Smooth muscle cell (in vitro differentiated cells): ENCODE results near the gene C6orf89. TPM values are rescaled to one million over a fixed set of nuclear protein-coding genes. Genes with fewer than 3 reads are reported as not detected.
A peak's percentile ranks its signal among the peaks of the same experiment; 100 is the strongest.

ENCODE experiments used
- DNase-seq: peaks from one replicate; lab custom pipeline; 2025; ENCODE audit not compliant: unreplicated experiment; lab: John Stamatoyannopoulos, UW
- H2AFZ ChIP-seq: fragments of 200-600 bp; sonication (generic); 2 replicates; pipeline ENCODE4 v1.6.0; 2016; ENCODE audit warnings: antibody characterized with exemption, low read depth, mild to moderate bottlenecking
- H3F3A ChIP-seq: fragments of 200-600 bp; sonication (generic); 2 replicates; pipeline ENCODE4 v1.6.0; 2017; ENCODE audit warnings: antibody characterized with exemption, low read depth
- H3K27ac ChIP-seq: fragments of 200-600 bp; sonication (generic); 2 replicates; pipeline ENCODE4 v1.5.1; 2016; ENCODE audit warnings: low read depth, mild to moderate bottlenecking
- H3K27me3 ChIP-seq: fragments of 200-600 bp; sonication (generic); 2 replicates; pipeline ENCODE4 v1.6.1; 2016; ENCODE audit warnings: low read depth, mild to moderate bottlenecking
- H3K36me3 ChIP-seq: fragments of 200-600 bp; sonication (generic); 2 replicates; pipeline ENCODE4 v1.5.1; 2016; ENCODE audit warnings: low read depth
- H3K4me1 ChIP-seq: fragments of 200-600 bp; sonication (generic); 2 replicates; pipeline ENCODE4 v1.5.1; 2016; ENCODE audit warnings: low read depth
- H3K4me2 ChIP-seq: fragments of 200-600 bp; sonication (generic); 2 replicates; pipeline ENCODE4 v1.6.0; 2016; ENCODE audit warnings: mild to moderate bottlenecking
- H3K4me3 ChIP-seq: fragments of 200-600 bp; sonication (generic); 2 replicates; pipeline ENCODE4 v1.5.1; 2016; ENCODE audit warnings: mild to moderate bottlenecking
- H3K79me2 ChIP-seq: fragments of 200-600 bp; sonication (generic); 2 replicates; pipeline ENCODE4 v1.6.0; 2016; ENCODE audit warnings: low read depth, mild to moderate bottlenecking
- H3K9ac ChIP-seq: fragments of 200-600 bp; sonication (generic); 2 replicates; pipeline ENCODE4 v1.6.0; 2016; ENCODE audit warnings: low read depth
- H3K9me3 ChIP-seq: fragments of 200-600 bp; sonication (generic); replicated peaks from 2 replicates; pipeline ENCODE4 v1.5.1; 2016; ENCODE audit warnings: low read depth
- H4K20me1 ChIP-seq: fragments of 200-600 bp; sonication (generic); 2 replicates; pipeline ENCODE4 v1.6.0; 2016; ENCODE audit warnings: low read depth
- CTCF ChIP-seq: fragments of 200-600 bp; sonication (generic); IDR thresholded peaks from 2 replicates; pipeline ENCODE4 v1.5.1; 2017; ENCODE audit warnings: borderline replicate concordance, mild to moderate bottlenecking, antibody characterized with exemption; ENCODE audit not compliant: insufficient read depth, poor library complexity, severe bottlenecking
- WGBS: methylation state at CpG from one replicate; pipeline ENCODE4 v1.1.7; 2016; ENCODE audit warnings: low lambda C conversion rate; 5-methylcytosine and 5-hydroxymethylcytosine counted together
- polyA plus RNA-seq: library from polyadenylated mRNA; unstranded; fragments of >200 nt; fragmentation: Nextera tagmentation; extraction: Ambion mirVana; gene quantifications from 2 replicates; pipeline ENCODE4 v1.2.1, GENCODE V29; 2016
- total RNA-seq: library from RNA; depleted of rRNA; stranded (reverse); fragments of >200 nt; gene quantifications from 2 replicates; pipeline ENCODE4 v1.2.3, GENCODE V29; 2014

C6orf89 gene
- total and polyA plus RNA-seq, 2 experiments from 2014 or later, result 44.6 to 45.7 TPM

DNA sequence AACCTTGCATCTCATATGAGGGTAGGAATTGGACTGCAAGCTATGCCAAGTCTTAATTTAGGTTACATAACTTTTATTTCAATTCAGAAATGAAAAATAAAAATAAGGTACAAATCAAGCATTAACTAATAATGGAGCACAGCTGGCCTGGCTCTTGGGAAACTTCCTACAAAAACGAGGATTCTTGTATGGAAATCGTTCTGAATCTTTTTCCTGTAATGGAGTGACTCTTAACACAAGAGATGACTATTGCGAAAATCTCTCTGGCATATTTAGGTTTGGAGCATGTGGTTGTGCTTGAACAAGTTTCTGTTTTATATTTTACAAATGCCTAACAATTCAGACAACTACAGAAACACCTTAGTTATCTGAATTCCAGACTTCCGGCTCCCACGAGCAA lies 34.8 kb downstream of the C6orf89 start:
- no peak for TF ChIP-seq CTCF
- Histone ChIP-seq H3K27ac (peak overlapping the region; percentile 19), H3K4me3 (no peak overlapping the region), H3K4me2 (no peak overlapping the region), H2AFZ (no peak overlapping the region), H3F3A (peaks cover 12% of the 10 kb centered on the region), H3K27me3 (no peaks in the 10 kb centered on the region), H3K9ac (no peak overlapping the region), H3K36me3 (no peaks in the 10 kb centered on the region), H3K9me3 (no peaks in the 10 kb centered on the region), H4K20me1 (no peaks in the 10 kb centered on the region), H3K4me1 (peaks cover 30% of the 10 kb centered on the region), H3K79me2 (no peaks in the 10 kb centered on the region)
- no peak for DNase-seq
- 79% methylated on average over 5 of the region's 5 CpGs for WGBS

GRCh38 chr6:36924131-36924530 lies 38.4 kb downstream of the C6orf89 start:
- no peak for DNase-seq

DNA sequence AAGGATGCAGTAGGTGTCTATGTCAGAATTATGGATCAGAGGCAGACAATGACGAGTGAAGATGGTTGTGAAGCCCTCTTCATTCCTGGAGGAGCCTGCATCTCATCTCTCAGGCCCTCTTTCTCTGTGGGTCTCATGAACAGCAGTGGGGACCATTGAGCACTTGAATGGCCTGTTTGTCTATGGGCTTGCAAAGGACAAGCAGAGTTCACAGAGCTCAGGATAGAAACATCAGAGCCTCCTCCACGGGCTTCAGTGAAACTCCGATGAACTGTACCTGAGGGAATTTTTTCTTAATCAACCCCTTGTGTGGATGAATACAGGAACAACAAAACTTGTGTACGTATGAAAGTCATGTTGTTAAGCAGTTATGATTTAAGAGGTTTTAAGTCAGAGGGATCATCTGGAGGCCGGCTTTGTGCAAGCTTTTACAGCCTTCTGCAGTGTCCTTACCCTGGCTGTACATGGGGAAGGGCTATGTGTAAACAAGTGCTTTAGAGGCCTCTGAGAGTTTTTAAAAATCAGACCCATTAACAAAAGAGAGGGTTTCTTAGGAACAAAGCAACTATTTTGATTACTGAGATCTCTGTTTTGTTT lies 39.1 kb downstream of the C6orf89 start:
- Histone ChIP-seq H3K79me2 (no peaks in the 10 kb centered on the region), H3K27ac (peak overlapping the region; percentile 78), H3F3A (peaks cover 5% of the 10 kb centered on the region), H3K4me2 (peak overlapping the region; percentile 70), H3K27me3 (no peaks in the 10 kb centered on the region), H3K9me3 (no peaks in the 10 kb centered on the region), H3K4me1 (peaks cover 7% of the 10 kb centered on the region), H3K36me3 (no peaks in the 10 kb centered on the region), H2AFZ (no peak overlapping the region), H3K9ac (peak overlapping the region; percentile 41), H3K4me3 (no peak overlapping the region), H4K20me1 (no peaks in the 10 kb centered on the region)
- TF ChIP-seq CTCF, result no peak
- DNase-seq, result no peak
- 59% methylated on average over 5 of the region's 5 CpGs for WGBS

More at GRCh38 chr6:36924131-36924530, 38.4 kb downstream of the C6orf89 start:
- Histone ChIP-seq H3K79me2 (no peaks in the 10 kb centered on the region), H3K9ac (peak overlapping the region; percentile 41), H3K27ac (peak overlapping the region; percentile 78), H3K27me3 (no peaks in the 10 kb centered on the region), H3K4me1 (peaks cover 7% of the 10 kb centered on the region), H3K4me2 (peak overlapping the region; percentile 70), H2AFZ (no peak overlapping the region), H3K4me3 (no peak overlapping the region), H3F3A (peaks cover 5% of the 10 kb centered on the region), H3K36me3 (no peaks in the 10 kb centered on the region), H4K20me1 (no peaks in the 10 kb centered on the region), H3K9me3 (no peaks in the 10 kb centered on the region)
- no peak for TF ChIP-seq CTCF
- WGBS, result 30% methylated on average over 4 of the region's 4 CpGs

DNA sequence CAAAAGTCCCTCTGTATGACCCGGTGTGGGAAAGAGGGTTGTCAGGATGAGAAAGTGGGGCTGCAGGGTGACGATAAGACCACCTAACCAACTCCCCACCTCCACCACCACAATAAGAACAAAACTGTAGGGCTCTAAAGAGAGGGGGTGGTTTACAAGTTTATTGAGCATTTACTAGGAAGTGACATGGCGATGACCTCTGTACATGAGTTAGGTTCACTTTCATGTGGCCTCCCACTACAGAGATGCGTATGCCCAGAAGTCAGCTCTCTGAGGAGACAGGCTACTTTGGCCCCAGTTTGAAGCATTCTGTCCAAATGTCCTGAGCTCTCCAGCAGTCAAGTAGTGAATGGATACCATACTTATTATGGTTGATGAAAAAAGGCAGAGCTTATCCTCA lies 40.1 kb downstream of the C6orf89 start:
- Histone ChIP-seq H3K9ac (no peak overlapping the region), H3K9me3 (no peaks in the 10 kb centered on the region), H3K27ac (peak overlapping the region; percentile 78), H3K79me2 (no peaks in the 10 kb centered on the region), H3K27me3 (no peaks in the 10 kb centered on the region), H3K36me3 (no peaks in the 10 kb centered on the region), H3K4me3 (no peak overlapping the region), H3F3A (peaks cover 5% of the 10 kb centered on the region), H3K4me1 (peaks cover 7% of the 10 kb centered on the region), H2AFZ (no peak overlapping the region), H4K20me1 (no peaks in the 10 kb centered on the region), H3K4me2 (peak overlapping the region; percentile 20)
- no peak for DNase-seq
- no peak for TF ChIP-seq CTCF
- WGBS, result 94% methylated on average over 4 of the region's 4 CpGs
